HepG2 (cell line): ENCODE data around the gene CYB5D1. TPM values are rescaled to one million over a fixed set of nuclear protein-coding genes. Genes with fewer than 3 reads are reported as not detected.

Source experiments
- ATAC-seq: fragments of 200-7000 bp; cut with Tn5 transposase; 3 replicates; pipeline ENCODE4 v1.9.1; 2020; ENCODE audit warnings: mild to moderate bottlenecking, moderate library complexity
- BruUV-seq: library from RNA; stranded (reverse); fragments of 400-500 nt; replicated peaks from 2 replicates; lab custom pipeline; 2021; lab: Mats Ljungman, UMichigan
- CTCF ChIA-PET: fragments of 300-600 bp; formaldehyde crosslinking; extraction: SDS; loops from one replicate; lab custom pipeline; 2021; ENCODE audit warnings: low total read pairs, inconsistent platforms, low intra/inter-chr PET ratio; lab: Yijun Ruan, JAX
- POLR2A ChIA-PET: fragments of 350-600 bp; sonication (Branson Sonifier 250); formaldehyde crosslinking; loops from one replicate; lab custom pipeline; 2020; ENCODE audit warnings: antibody characterized with exemption, inconsistent platforms; lab: Yijun Ruan, JAX
- DNase-seq: peaks from one replicate; pipeline ENCODE4 v3.0.0-alpha.2; 2015; ENCODE audit warnings: low spot score
- FAIRE-seq: peaks from 3 replicates; lab custom pipeline; 2011; peaks lifted over from hg19 to GRCh38; lab: Jason Lieb, UNC
- H2AFZ ChIP-seq: one replicate; pipeline ENCODE4 v1.6.1; 2011; ENCODE audit warnings: low read length, inconsistent platforms
- H3K27ac ChIP-seq: fragments of 300-600 bp; 3 replicates; pipeline ENCODE4 v1.8.0; 2011; ENCODE audit warnings: mixed run types, mild to moderate bottlenecking, mixed read lengths, low read length, inconsistent platforms; ENCODE audit not compliant: insufficient read depth; ENCODE audit errors: extremely low read length
- H3K27me3 ChIP-seq, 2 experiments: fragments of 200-600 bp in 1 of 2; 2 replicates in 1 of 2; 3 replicates in 1 of 2; pipeline versions ENCODE4 v1.6.0 to v1.8.0; 2011; ENCODE audit warnings: low read length in 2 of 2, mild to moderate bottlenecking in 2 of 2, moderate library complexity in 2 of 2, inconsistent platforms in 1 of 2; ENCODE audit not compliant: insufficient read depth in 2 of 2, control insufficient read depth in 1 of 2
- H3K36me3 ChIP-seq, 2 experiments: fragments of 200-600 bp in 1 of 2; replicated peaks in 1 of 2; 2 replicates in 1 of 2; 3 replicates in 1 of 2; pipeline versions ENCODE4 v1.5.1 to v1.8.0; 2011; ENCODE audit warnings: low read length in 2 of 2, inconsistent platforms in 1 of 2; ENCODE audit not compliant: insufficient read depth in 2 of 2, control insufficient read depth in 1 of 2
- H3K4me1 ChIP-seq: 2 replicates; pipeline ENCODE4 v1.5.1; 2012; ENCODE audit warnings: low read length, inconsistent platforms; ENCODE audit not compliant: insufficient read depth
- H3K4me2 ChIP-seq: 2 replicates; pipeline ENCODE4 v1.6.0; 2011; ENCODE audit warnings: low read depth, low read length, inconsistent platforms
- H3K4me3 ChIP-seq, 3 experiments: fragments of 200-600 bp in 1 of 3; sonication (generic), shearing (Covaris generic) in 1 of 3; replicated peaks in 1 of 3; 2 replicates each; pipeline ENCODE4 v1.5.1; 2011 to 2016; ENCODE audit warnings: low read length in 3 of 3, inconsistent platforms in 2 of 3, low read depth in 2 of 3, mild to moderate bottlenecking in 2 of 3, control low read depth in 1 of 3, mixed read lengths in 1 of 3; ENCODE audit not compliant: insufficient read depth in 1 of 3
- H3K79me2 ChIP-seq: one replicate; pipeline ENCODE4 v1.6.1; 2011; ENCODE audit warnings: low read length, inconsistent platforms; ENCODE audit not compliant: insufficient read depth
- H3K9ac ChIP-seq: 2 replicates; pipeline ENCODE4 v1.6.0; 2011; ENCODE audit warnings: mild to moderate bottlenecking, low read depth, low read length, inconsistent platforms; ENCODE audit not compliant: insufficient read depth
- H3K9me3 ChIP-seq: 2 replicates; pipeline ENCODE4 v1.5.1; 2012; ENCODE audit warnings: mild to moderate bottlenecking, low read length
- H4K20me1 ChIP-seq: 2 replicates; pipeline ENCODE4 v1.6.0; 2011; ENCODE audit warnings: inconsistent platforms, mild to moderate bottlenecking, low read length, moderate library complexity; ENCODE audit not compliant: insufficient read depth
- AGO2 ChIP-seq: fragments of 200-400 bp; formaldehyde crosslinking; optimal IDR thresholded peaks from 2 replicates; pipeline ENCODE3; 2017; ENCODE audit warnings: mild to moderate bottlenecking, low read depth, low read length, moderate library complexity
- AKAP8 ChIP-seq: sonication (generic); formaldehyde crosslinking; IDR thresholded peaks from 2 replicates; pipeline ENCODE4 v1.5.1; 2020; ENCODE audit warnings: mild to moderate bottlenecking, missing genetic modification reagents
- ARHGAP35 ChIP-seq: sonication (generic); formaldehyde crosslinking; IDR thresholded peaks from 2 replicates; pipeline ENCODE4 v1.9.0; 2022; ENCODE audit warnings: mild to moderate bottlenecking, inconsistent platforms, moderate library complexity, missing genetic modification reagents, borderline replicate concordance
- FOXO1 ChIP-seq: sonication (generic); formaldehyde crosslinking; IDR thresholded peaks from 2 replicates; pipeline ENCODE4 v1.4.0; 2020; ENCODE audit warnings: missing genetic modification reagents
- GLI4 ChIP-seq: sonication (generic); formaldehyde crosslinking; IDR thresholded peaks from 2 replicates; pipeline ENCODE4 v1.5.1; 2020; ENCODE audit warnings: missing genetic modification reagents, mild to moderate bottlenecking, moderate library complexity, borderline replicate concordance
- PAWR ChIP-seq: sonication (generic); formaldehyde crosslinking; IDR thresholded peaks from 2 replicates; pipeline ENCODE4 v1.4.0; 2020; ENCODE audit warnings: missing genetic modification reagents, mild to moderate bottlenecking, borderline replicate concordance
- RFX3 ChIP-seq: IDR thresholded peaks from 2 replicates; pipeline ENCODE4 v1.6.1; 2016; ENCODE audit warnings: missing biosample characterization, missing genetic modification reagents
- SOX5 ChIP-seq: IDR thresholded peaks from 2 replicates; pipeline ENCODE4 v1.6.1; 2016; ENCODE audit warnings: borderline replicate concordance
- TCF7L2 ChIP-seq: IDR thresholded peaks from 2 replicates; pipeline ENCODE4 v1.6.1; 2011; ENCODE audit warnings: mild to moderate bottlenecking, low read depth, low read length, moderate library complexity
- ZNF256 ChIP-seq: sonication (generic); formaldehyde crosslinking; conservative IDR thresholded peaks from 2 replicates; pipeline ENCODE4 v1.4.0; 2020; ENCODE audit warnings: missing genetic modification reagents
- ZNF670 ChIP-seq: sonication (generic); formaldehyde crosslinking; IDR thresholded peaks from 2 replicates; pipeline ENCODE4 v1.8.0; 2022; ENCODE audit warnings: mild to moderate bottlenecking, missing genetic modification reagents, borderline replicate concordance
- ZNF770 ChIP-seq: sonication (generic); formaldehyde crosslinking; IDR thresholded peaks from 2 replicates; pipeline ENCODE4 v1.5.0; 2020; ENCODE audit warnings: mild to moderate bottlenecking, missing genetic modification reagents
- WGBS: methylation state at CpG from one replicate; pipeline ENCODE4 v1.1.6; 2017; ENCODE audit warnings: low lambda C conversion rate; 5-methylcytosine and 5-hydroxymethylcytosine counted together
- in situ Hi-C: cut with HindIII; loops from 2 replicates; pipeline ENCODE4 v1.10.0; 2017; ENCODE audit warnings: low pct_unique_long_range_greater_than_20kb; ENCODE audit not compliant: extremely low pct_ligation_motif_present
- intact Hi-C: fragments of 100-400 bp; cut with micrococcal nuclease; formaldehyde crosslinking; loops from one replicate; pipeline ENCODE4 v1.10.0; 2022; ENCODE audit not compliant: unreplicated experiment
- polyA plus RNA-seq, 8 experiments: library from polyadenylated mRNA; depleted of rRNA in 3 of 8; stranded (reverse) in 7 of 8; unstranded in 1 of 8; fragments of >200 nt; fragmentation: Illumina TruSeq in 4 of 8; extraction: Trizol in 4 of 8; gene quantifications; 2 replicates each; pipeline versions ENCODE4 v1.2.1 to v1.2.3, GENCODE V29; 2011 to 2016; ENCODE audit warnings: low read depth in 4 of 8, missing spikeins in 1 of 8, mixed read lengths in 1 of 8; ENCODE audit not compliant: insufficient read depth in 1 of 8
- total RNA-seq, 5 experiments: library from RNA; depleted of rRNA; stranded (reverse); fragments of >200 nt; fragmentation: Illumina TruSeq; extraction: Trizol; gene quantifications; 2 replicates each; pipeline ENCODE4 v1.2.3, GENCODE V29; 2016; ENCODE audit warnings: low read depth in 1 of 5
- TF ChIP-seq, protein P1 (sequence below): sonication (generic); formaldehyde crosslinking; IDR thresholded peaks from 2 replicates; pipeline ENCODE4 v1.4.0; 2020; ENCODE audit warnings: missing genetic modification reagents, mild to moderate bottlenecking, borderline replicate concordance
- TF ChIP-seq, protein P2 (sequence below): IDR thresholded peaks from 2 replicates; pipeline ENCODE4 v1.6.1; 2016; ENCODE audit warnings: low read depth, control low read depth

The CYB5D1 gene
- total and polyA plus RNA-seq, 2 of the 13 experiments (the other 11 are each of a cell fraction or from before 2014, with no cell fraction given), result 8.9 to 17.0 TPM

DNA sequence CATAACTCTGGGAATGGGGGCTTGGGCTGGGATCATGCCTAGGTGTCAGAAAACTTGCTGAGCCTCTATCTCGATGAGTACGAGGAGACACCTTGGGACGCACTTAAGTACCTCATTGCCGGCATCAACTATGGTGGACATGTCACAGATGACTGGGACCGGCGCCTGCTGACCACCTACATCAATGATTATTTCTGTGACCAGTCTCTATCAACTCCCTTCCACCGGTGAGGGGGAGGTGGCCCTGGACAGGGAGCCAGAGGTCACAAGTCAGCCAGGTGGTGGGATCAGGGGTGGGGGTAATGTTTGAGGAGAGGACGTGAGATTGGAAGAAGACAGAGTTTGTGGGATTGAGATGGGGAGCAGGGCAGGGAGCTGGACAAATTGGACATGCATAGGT lies 27.2 kb upstream of the CYB5D1 start:
- CTCF ChIA-PET, result no interaction called here
- peaks cover 6 to 34% of the 10 kb centered on the region in 2 experiments; a peak in 4 of 5 replicates for H3K27me3 ChIP-seq
- BruUV-seq, result no TSS peak
- ATAC-seq (no peak), FAIRE-seq (no peak), DNase-seq (no peak)
- no peak overlapping the region for H3K4me3 ChIP-seq
- H4K20me1 ChIP-seq, result no peaks in the 10 kb centered on the region
- POLR2A ChIA-PET, result interaction anchor here (8.2 kb wide), 1 partner anchor 13 kb away, joined by 159 read pairs; no protein-coding TSS in a partner anchor
- H3K9me3 ChIP-seq, result no peaks in the 10 kb centered on the region
- no peaks in the 10 kb centered on the region for H3K36me3 ChIP-seq
- intact Hi-C loops, result loop anchor here (5.0 kb wide), 1 partner anchor 83 kb away; no protein-coding TSS in a partner anchor
- peaks cover 31% of the 10 kb centered on the region for H3K4me1 ChIP-seq
- H3K27ac ChIP-seq, result no peak overlapping the region
- in situ Hi-C loops, result no loop called here
- H2AFZ ChIP-seq, result no peak overlapping the region
- WGBS, result 0% methylated on average over 2 of the region's 8 CpGs
- H3K79me2 ChIP-seq, result no peaks in the 10 kb centered on the region
- H3K4me2 ChIP-seq, result no peak overlapping the region
- H3K9ac ChIP-seq, result no peak overlapping the region
- TF ChIP-seq PAWR (CRISPR knock-in tag) (no peak), TCF7L2 (no peak), RFX3 (no peak), ZNF256 (no peak), ZNF670 (CRISPR knock-in tag) (no peak), AKAP8 (no peak), ARHGAP35 (CRISPR knock-in tag) (no peak), ZNF770 (CRISPR knock-in tag) (no peak), AGO2 (no peak), GLI4 (CRISPR knock-in tag) (no peak), FOXO1 (CRISPR knock-in tag) (no peak), SOX5 (CRISPR knock-in tag) (no peak)
- TF ChIP-seq, protein P1, sequence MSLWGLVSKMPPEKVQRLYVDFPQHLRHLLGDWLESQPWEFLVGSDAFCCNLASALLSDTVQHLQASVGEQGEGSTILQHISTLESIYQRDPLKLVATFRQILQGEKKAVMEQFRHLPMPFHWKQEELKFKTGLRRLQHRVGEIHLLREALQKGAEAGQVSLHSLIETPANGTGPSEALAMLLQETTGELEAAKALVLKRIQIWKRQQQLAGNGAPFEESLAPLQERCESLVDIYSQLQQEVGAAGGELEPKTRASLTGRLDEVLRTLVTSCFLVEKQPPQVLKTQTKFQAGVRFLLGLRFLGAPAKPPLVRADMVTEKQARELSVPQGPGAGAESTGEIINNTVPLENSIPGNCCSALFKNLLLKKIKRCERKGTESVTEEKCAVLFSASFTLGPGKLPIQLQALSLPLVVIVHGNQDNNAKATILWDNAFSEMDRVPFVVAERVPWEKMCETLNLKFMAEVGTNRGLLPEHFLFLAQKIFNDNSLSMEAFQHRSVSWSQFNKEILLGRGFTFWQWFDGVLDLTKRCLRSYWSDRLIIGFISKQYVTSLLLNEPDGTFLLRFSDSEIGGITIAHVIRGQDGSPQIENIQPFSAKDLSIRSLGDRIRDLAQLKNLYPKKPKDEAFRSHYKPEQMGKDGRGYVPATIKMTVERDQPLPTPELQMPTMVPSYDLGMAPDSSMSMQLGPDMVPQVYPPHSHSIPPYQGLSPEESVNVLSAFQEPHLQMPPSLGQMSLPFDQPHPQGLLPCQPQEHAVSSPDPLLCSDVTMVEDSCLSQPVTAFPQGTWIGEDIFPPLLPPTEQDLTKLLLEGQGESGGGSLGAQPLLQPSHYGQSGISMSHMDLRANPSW (CRISPR knock-in tag), result no peak
- TF ChIP-seq, protein P2, sequence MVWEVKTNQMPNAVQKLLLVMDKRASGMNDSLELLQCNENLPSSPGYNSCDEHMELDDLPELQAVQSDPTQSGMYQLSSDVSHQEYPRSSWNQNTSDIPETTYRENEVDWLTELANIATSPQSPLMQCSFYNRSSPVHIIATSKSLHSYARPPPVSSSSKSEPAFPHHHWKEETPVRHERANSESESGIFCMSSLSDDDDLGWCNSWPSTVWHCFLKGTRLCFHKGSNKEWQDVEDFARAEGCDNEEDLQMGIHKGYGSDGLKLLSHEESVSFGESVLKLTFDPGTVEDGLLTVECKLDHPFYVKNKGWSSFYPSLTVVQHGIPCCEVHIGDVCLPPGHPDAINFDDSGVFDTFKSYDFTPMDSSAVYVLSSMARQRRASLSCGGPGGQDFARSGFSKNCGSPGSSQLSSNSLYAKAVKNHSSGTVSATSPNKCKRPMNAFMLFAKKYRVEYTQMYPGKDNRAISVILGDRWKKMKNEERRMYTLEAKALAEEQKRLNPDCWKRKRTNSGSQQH, result no peak
